Left ventricle myocardium inferior (tissue), 1 donor: Measurements from ENCODE around the gene ZBTB21. TPM values are rescaled to one million over a fixed set of nuclear protein-coding genes. Genes with fewer than 3 reads are reported as not detected.
"Not testable (repeated sequence)": the region's sequence is repeated elsewhere in the genome, so short reads cannot be mapped to it uniquely, and the experiment has no call there.

Source experiments
- DNase-seq: peaks from one replicate; pipeline ENCODE4 v3.0.0-alpha.2; 2020
- H3K27ac ChIP-seq: fragments of 200-600 bp; replicated peaks from 2 replicates; pipeline ENCODE4 v1.8.0; 2021
- H3K27me3 ChIP-seq: fragments of 200-600 bp; 2 replicates; pipeline ENCODE4 v1.8.0; 2021; ENCODE audit warnings: low read depth
- H3K36me3 ChIP-seq: fragments of 200-600 bp; 2 replicates; pipeline ENCODE4 v1.8.0; 2021
- H3K4me1 ChIP-seq: fragments of 200-600 bp; 2 replicates; pipeline ENCODE4 v1.8.0; 2021
- H3K4me3 ChIP-seq: fragments of 200-600 bp; 2 replicates; pipeline ENCODE4 v1.8.0; 2021; ENCODE audit warnings: mild to moderate bottlenecking, moderate library complexity
- H3K9me3 ChIP-seq: fragments of 200-600 bp; replicated peaks from 2 replicates; pipeline ENCODE4 v1.8.0; 2021
- intact Hi-C: fragments of 100-400 bp; cut with micrococcal nuclease; formaldehyde crosslinking; loops from one replicate; pipeline ENCODE4 v1.11.0; 2022
- total RNA-seq: library from RNA; stranded (reverse); fragmentation: NEBNext Ultra II Directional; extraction: Animal tissue kit (Norgen Biotek cat#: 25700); gene quantifications from one replicate; pipeline ENCODE4 v1.2.1, GENCODE V29; 2021
- TF ChIP-seq, protein P1 (sequence below): fragments of 200-600 bp; IDR thresholded peaks from 2 replicates; pipeline ENCODE4 v1.8.0; 2021; ENCODE audit warnings: antibody characterized with exemption, mild to moderate bottlenecking, borderline replicate concordance
- donor health status: DM: no; HTN: yes; CAD: no; lungs with severe emphysema.

Gene ZBTB21
- total RNA-seq, 1 donor from 2014 or later = 4.9 TPM

DNA sequence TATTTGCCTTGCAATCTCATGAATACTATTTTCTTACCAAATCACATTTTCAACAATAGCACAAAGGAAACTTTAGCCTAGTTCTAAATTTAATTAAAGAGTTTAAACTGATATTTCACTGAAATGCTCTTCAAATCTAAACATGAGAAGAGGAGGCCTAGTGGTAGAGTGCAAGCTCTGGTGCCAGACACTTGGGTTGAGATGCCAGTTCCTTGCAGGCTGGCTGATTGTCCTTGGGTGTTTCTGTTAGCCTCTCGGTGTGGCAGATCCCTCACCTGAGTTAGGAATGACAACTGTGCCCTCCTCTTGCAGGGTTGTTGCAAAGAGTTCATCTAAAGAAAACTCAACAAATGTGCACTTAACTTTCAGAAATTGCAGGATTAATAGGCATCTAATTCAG is 12.5 kb downstream of the ZBTB21 start:
- Histone ChIP-seq H3K36me3 (peaks cover 40% of the 10 kb centered on the region), H3K4me3 (no peak overlapping the region), H3K4me1 (no peaks in the 10 kb centered on the region), H3K9me3 (no peaks in the 10 kb centered on the region), H3K27me3 (no peaks in the 10 kb centered on the region), H3K27ac (no peak overlapping the region)
- no peak for DNase-seq
- TF ChIP-seq, protein P1, sequence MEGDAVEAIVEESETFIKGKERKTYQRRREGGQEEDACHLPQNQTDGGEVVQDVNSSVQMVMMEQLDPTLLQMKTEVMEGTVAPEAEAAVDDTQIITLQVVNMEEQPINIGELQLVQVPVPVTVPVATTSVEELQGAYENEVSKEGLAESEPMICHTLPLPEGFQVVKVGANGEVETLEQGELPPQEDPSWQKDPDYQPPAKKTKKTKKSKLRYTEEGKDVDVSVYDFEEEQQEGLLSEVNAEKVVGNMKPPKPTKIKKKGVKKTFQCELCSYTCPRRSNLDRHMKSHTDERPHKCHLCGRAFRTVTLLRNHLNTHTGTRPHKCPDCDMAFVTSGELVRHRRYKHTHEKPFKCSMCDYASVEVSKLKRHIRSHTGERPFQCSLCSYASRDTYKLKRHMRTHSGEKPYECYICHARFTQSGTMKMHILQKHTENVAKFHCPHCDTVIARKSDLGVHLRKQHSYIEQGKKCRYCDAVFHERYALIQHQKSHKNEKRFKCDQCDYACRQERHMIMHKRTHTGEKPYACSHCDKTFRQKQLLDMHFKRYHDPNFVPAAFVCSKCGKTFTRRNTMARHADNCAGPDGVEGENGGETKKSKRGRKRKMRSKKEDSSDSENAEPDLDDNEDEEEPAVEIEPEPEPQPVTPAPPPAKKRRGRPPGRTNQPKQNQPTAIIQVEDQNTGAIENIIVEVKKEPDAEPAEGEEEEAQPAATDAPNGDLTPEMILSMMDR = no peak
- intact Hi-C loops = no loop called here

DNA sequence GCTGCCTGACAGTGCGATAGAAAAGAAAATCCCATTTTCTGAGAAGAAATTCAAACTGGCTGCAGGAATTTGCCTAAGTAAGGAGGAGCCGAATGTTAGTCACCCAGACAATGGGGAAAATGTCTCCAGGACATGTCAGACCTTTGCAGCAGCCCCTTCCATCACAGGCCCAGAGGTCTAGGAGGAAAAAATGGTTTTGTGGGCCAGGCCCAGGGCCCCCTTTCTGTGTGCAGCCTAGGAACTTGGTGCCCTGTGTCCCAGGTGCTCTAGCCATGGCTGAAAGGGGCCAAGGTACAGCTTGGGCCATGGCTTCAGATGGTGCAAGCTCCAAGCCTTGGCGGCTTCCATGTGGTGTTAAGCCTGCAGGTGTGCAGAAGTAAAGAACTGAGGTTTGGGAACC is 14.6 kb downstream of the ZBTB21 start:
- Histone ChIP-seq H3K27ac (no peak overlapping the region), H3K36me3 (peaks cover 49% of the 10 kb centered on the region), H3K9me3 (no peaks in the 10 kb centered on the region), H3K27me3 (no peaks in the 10 kb centered on the region), H3K4me1 (no peaks in the 10 kb centered on the region), H3K4me3 (no peak overlapping the region)
- intact Hi-C loops = no loop called here
- DNase-seq = no peak
- TF ChIP-seq, protein P1 = no peak

DNA sequence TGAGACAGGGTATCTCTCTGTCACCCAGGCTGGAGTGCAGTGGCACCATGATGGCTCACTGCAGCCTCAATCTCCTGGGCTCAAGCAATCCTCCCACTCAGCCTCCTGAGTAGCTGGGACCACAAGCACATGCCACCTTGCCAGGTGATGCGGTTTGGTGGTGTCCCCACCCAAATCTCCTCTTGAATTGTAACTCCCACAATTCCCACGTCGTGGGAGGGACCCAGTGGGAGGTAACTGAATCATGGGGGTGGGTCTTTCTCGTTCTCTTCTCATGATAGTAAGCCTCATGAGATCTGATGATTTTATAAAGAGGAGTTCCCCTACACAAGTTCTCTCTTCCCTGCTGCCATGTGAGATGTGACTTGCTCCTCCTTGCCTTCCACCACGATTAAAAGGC is 15.5 kb downstream of the ZBTB21 start:
- H3K9me3 ChIP-seq, DNase-seq, H3K4me3 ChIP-seq, intact Hi-C loops, H3K27ac ChIP-seq, H3K4me1 ChIP-seq, H3K27me3 ChIP-seq: not testable (repeated sequence)
- H3K36me3 ChIP-seq = peaks cover 42% of the 10 kb centered on the region

DNA sequence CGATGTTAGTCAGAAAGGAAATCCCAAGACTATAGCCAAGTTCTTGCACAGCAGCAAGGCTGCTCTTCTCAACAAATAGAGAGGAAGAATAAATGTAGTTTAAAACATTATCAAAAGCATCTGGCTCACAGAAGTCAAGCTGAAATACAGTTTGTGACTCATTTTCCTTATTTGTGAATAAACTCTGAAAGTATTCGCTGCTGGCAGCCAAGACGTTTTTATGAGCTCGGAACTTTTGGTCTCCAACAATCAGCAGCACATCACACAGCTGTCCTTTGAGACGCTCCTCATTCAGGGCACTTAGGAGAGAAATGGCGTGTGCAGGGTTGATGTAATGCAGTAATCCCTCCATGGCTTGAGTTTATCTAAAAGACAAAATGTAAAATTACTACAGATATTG is 16.4 kb downstream of the ZBTB21 start:
- no peaks in the 10 kb centered on the region for H3K9me3 ChIP-seq
- H3K36me3 ChIP-seq = peaks cover 42% of the 10 kb centered on the region
- H3K4me3 ChIP-seq = no peak overlapping the region
- TF ChIP-seq, protein P1 = no peak
- no peaks in the 10 kb centered on the region for H3K4me1 ChIP-seq
- H3K27ac ChIP-seq = peak overlapping the region; percentile 17
- DNase-seq = no peak
- intact Hi-C loops = no loop called here
- no peaks in the 10 kb centered on the region for H3K27me3 ChIP-seq

DNA sequence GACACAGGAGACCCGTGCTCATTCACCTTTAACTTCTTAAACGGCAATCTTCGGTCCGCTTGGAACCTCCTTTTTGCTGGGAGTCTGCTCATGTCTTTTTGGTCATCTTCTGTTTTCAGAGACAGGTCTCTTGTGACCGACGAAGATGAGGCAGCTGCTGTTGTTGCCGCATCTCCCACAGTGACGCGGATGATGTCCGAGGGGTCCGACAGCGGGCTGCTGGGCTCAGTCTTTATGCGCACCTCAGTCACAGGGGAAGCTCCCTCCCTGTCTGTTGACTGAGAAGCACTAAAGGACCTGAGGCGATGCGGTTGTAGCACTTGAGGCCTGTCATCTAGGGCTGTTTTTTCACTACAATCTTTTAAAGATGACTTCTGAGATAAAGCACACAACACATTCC is 17.6 kb downstream of the ZBTB21 start:
- Histone ChIP-seq H3K36me3 (peaks cover 42% of the 10 kb centered on the region), H3K4me1 (no peaks in the 10 kb centered on the region), H3K4me3 (no peak overlapping the region), H3K9me3 (no peaks in the 10 kb centered on the region), H3K27me3 (no peaks in the 10 kb centered on the region), H3K27ac (no peak overlapping the region)
- intact Hi-C loops = no loop called here
- DNase-seq = no peak
- TF ChIP-seq, protein P1 = no peak

DNA sequence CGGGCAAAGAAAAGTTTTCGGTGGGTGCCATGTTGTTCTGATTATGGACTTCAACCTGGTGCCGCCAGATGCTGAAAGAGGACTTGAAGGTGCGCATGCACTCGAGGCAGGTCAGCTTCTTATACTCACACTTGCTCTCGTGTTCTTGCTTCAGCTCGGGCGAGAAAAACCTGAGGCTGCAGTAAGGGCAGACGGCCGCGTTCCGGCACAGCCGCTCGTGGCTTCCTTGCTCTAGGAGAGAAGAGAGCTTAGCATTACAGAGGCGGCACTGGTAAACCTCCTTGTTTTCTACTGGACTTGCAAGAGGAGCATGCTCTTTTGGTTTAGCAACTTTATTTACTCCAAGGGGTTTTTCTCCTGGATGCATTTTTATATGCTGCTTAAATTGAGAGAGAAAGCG is 18.5 kb downstream of the ZBTB21 start:
- Histone ChIP-seq H3K9me3 (no peaks in the 10 kb centered on the region), H3K4me1 (no peaks in the 10 kb centered on the region), H3K4me3 (no peak overlapping the region), H3K27me3 (no peaks in the 10 kb centered on the region), H3K27ac (no peak overlapping the region), H3K36me3 (peaks cover 42% of the 10 kb centered on the region)
- DNase-seq = no peak
- intact Hi-C loops = no loop called here
- TF ChIP-seq, protein P1 = no peak
